Measurements from ENCODE around the gene PDE3A. TPM values are rescaled to one million over a fixed set of nuclear protein-coding genes. Genes with fewer than 3 reads are reported as not detected.

Gene PDE3A
- polyA plus RNA-seq, 1 experiment: 3.5 TPM

- H3K36me3 ChIP-seq (ENCODE audit: control insufficient read depth, insufficient read depth, low read length): no peaks in the 10 kb centered on the region
- TF ChIP-seq, protein P1, sequence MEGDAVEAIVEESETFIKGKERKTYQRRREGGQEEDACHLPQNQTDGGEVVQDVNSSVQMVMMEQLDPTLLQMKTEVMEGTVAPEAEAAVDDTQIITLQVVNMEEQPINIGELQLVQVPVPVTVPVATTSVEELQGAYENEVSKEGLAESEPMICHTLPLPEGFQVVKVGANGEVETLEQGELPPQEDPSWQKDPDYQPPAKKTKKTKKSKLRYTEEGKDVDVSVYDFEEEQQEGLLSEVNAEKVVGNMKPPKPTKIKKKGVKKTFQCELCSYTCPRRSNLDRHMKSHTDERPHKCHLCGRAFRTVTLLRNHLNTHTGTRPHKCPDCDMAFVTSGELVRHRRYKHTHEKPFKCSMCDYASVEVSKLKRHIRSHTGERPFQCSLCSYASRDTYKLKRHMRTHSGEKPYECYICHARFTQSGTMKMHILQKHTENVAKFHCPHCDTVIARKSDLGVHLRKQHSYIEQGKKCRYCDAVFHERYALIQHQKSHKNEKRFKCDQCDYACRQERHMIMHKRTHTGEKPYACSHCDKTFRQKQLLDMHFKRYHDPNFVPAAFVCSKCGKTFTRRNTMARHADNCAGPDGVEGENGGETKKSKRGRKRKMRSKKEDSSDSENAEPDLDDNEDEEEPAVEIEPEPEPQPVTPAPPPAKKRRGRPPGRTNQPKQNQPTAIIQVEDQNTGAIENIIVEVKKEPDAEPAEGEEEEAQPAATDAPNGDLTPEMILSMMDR (IDR thresholded peaks at IDR 0.05; ENCODE audit: insufficient read depth, low read depth, low read length): no peak
- ChIA-PET CTCF (interaction anchor here (0.6 to 1.4 kb wide), 2 partner anchors 14 to 25 kb away, joined by 3 read pairs; no protein-coding TSS in a partner anchor), POLR2A (no interaction called here)
- no peaks in the 10 kb centered on the region for H3K27me3 ChIP-seq (ENCODE audit: control insufficient read depth, insufficient read depth, low read length)
- no peak for DNase-seq (ENCODE audit: low read depth)
- H3K4me3 ChIP-seq (ENCODE audit: low read depth, low read length): no peak overlapping the region
Measured at GRCh38 chr12:20524113-20524512, 155.8 kb downstream of the PDE3A start.

DNA sequence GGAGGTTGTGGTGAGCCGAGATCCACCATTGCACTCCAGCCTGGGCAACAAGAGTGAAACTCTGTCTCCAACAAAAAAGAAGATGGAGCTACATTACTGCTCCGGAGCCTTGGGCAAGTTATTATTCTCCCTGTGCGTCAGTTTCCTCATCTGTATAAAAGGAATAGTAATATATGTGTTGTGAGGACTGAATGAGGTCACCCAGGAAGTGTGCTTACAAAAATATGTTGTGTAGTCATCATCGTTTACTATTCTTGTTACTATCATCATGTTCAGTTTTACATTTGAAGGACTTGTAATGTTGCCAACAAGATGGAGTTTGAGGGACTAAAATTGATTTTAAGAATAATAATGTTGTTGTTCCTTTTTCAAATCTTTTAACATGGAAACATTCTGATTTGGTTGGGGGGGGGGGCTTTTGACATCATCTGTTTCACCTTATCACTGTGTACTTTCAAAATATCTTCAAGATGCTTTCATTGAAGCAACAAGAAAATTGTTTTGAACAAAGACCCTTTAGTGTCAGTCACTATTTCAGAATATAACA lies 156.8 kb downstream of the PDE3A start:
- DNase-seq (ENCODE audit: low read depth): no peak
- Histone ChIP-seq H3K4me3 (ENCODE audit: low read depth, low read length) (no peak overlapping the region), H3K27me3 (ENCODE audit: control insufficient read depth, insufficient read depth, low read length) (no peaks in the 10 kb centered on the region), H3K36me3 (ENCODE audit: control insufficient read depth, insufficient read depth, low read length) (no peaks in the 10 kb centered on the region)
- CTCF ChIA-PET: interaction anchor here (1.4 kb wide), 1 partner anchor 13 kb away, joined by 3 read pairs; no protein-coding TSS in a partner anchor
- TF ChIP-seq, protein P1 (IDR thresholded peaks at IDR 0.05; ENCODE audit: insufficient read depth, low read depth, low read length): no peak
- POLR2A ChIA-PET: no interaction called here

GRCh38 chr12:20527417-20528163 lies 159.3 kb downstream of the PDE3A start:
- CTCF ChIA-PET: interaction anchor here (2.1 kb wide), 1 partner anchor 10 kb away, joined by 5 read pairs; no protein-coding TSS in a partner anchor
- TF ChIP-seq, protein P1 (IDR thresholded peaks at IDR 0.05; ENCODE audit: insufficient read depth, low read depth, low read length): no peak
- Histone ChIP-seq H3K27me3 (ENCODE audit: control insufficient read depth, insufficient read depth, low read length) (no peaks in the 10 kb centered on the region), H3K36me3 (ENCODE audit: control insufficient read depth, insufficient read depth, low read length) (no peaks in the 10 kb centered on the region), H3K4me3 (ENCODE audit: low read depth, low read length) (no peak overlapping the region)
- POLR2A ChIA-PET: no interaction called here
- DNase-seq (ENCODE audit: low read depth): no peak

DNA sequence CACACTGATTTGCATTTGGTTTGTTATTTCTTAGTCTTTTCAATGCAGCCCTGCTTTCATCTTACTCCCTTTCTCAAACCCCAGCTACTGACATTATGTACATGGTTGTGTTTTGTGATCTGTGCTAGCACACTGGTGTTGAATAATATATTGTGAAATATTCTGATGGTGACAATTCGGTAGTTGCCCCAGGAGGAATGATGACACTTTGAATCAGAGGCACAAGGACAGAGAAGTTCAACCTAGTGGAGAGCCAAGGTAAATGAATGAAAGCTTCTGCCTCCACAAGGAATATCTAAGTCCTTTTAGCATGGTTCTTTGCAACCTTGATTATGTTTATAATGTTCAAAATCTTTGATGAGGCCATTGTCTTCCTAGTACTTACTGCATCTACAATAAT lies 159.9 kb downstream of the PDE3A start:
- TF ChIP-seq, protein P1 (IDR thresholded peaks at IDR 0.05; ENCODE audit: insufficient read depth, low read depth, low read length): no peak
- no peaks in the 10 kb centered on the region for H3K36me3 ChIP-seq (ENCODE audit: control insufficient read depth, insufficient read depth, low read length)
- DNase-seq (ENCODE audit: low read depth): no peak
- ChIA-PET CTCF (interaction anchor here (2.1 kb wide), 1 partner anchor 9 kb away, joined by 5 read pairs; no protein-coding TSS in a partner anchor), POLR2A (no interaction called here)
- H3K4me3 ChIP-seq (ENCODE audit: low read depth, low read length): no peak overlapping the region
- no peaks in the 10 kb centered on the region for H3K27me3 ChIP-seq (ENCODE audit: control insufficient read depth, insufficient read depth, low read length)

DNA sequence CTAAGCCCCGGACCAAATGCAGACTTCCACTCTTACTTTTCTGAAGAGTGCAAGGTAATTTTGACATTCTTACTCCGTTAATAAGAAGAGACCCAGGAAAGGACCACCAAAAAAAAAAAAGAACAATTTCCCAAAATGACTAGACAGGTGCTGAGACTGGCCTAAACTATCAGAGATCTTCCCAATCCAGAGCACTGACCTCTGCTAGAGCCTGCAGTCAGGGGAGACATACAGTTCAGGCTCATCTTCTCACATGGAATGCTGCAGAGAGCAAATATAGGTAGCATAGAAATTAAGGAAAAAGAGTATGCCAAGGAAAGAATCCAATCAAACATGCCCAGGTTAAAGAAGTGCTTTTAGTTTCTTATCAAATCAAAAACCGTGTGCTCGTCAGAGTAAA lies 177.9 kb downstream of the PDE3A start:
- H3K4me3 ChIP-seq (ENCODE audit: low read depth, low read length): no peak overlapping the region
- no peak for DNase-seq (ENCODE audit: low read depth)
- CTCF ChIA-PET: no interaction called here
- H3K27me3 ChIP-seq (ENCODE audit: control insufficient read depth, insufficient read depth, low read length): no peaks in the 10 kb centered on the region
- no peaks in the 10 kb centered on the region for H3K36me3 ChIP-seq (ENCODE audit: control insufficient read depth, insufficient read depth, low read length)
- TF ChIP-seq, protein P1 (IDR thresholded peaks at IDR 0.05; ENCODE audit: insufficient read depth, low read depth, low read length): no peak
- POLR2A ChIA-PET: no interaction called here
